GM19324 (cell line): ENCODE measurements around the gene GNG7.
A peak's percentile ranks its signal among the peaks of the same experiment; 100 is the strongest.
"Not testable (repeated sequence)": the region's sequence is repeated elsewhere in the genome, so short reads cannot be mapped to it uniquely, and the experiment has no call there.

Experiments used
- ATAC-seq: cut with Tn5 transposase; IDR thresholded peaks from one replicate; pipeline ENCODE4 v1.9.1; 2021; ENCODE audit warnings: mild to moderate bottlenecking, moderate library complexity; ENCODE audit not compliant: unreplicated experiment, low FRiP score

GNG7 gene

GRCh38 chr19:2495651-2496316 is 206.7 kb downstream of the GNG7 start:
- no peak for ATAC-seq

GRCh38 chr19:2495130-2495641 is 207.3 kb downstream of the GNG7 start:
- ATAC-seq = no peak

- peak; percentile 59 for ATAC-seq
Observed at GRCh38 chr19:2494447-2495129, 207.9 kb downstream of the GNG7 start.

GRCh38 chr19:2494084-2494446 is 208.4 kb downstream of the GNG7 start:
- ATAC-seq = no peak

GRCh38 chr19:2493448-2493847 is 209.0 kb downstream of the GNG7 start:
- ATAC-seq = not testable (repeated sequence)

GRCh38 chr19:2492870-2493269 is 209.6 kb downstream of the GNG7 start:
- no peak for ATAC-seq

- no peak for ATAC-seq
Observed at GRCh38 chr19:2491130-2491801, 211.2 kb downstream of the GNG7 start.

- ATAC-seq = no peak
Observed at GRCh38 chr19:2490659-2491058, 211.8 kb downstream of the GNG7 start.

GRCh38 chr19:2488942-2489731 is 213.4 kb downstream of the GNG7 start:
- peak; percentile 48 for ATAC-seq

GRCh38 chr19:2488405-2488941 is 214.0 kb downstream of the GNG7 start:
- ATAC-seq = no peak

GRCh38 chr19:2487842-2488241 is 214.7 kb downstream of the GNG7 start:
- no peak for ATAC-seq

- no peak for ATAC-seq
Observed at GRCh38 chr19:2487090-2487489, 215.4 kb downstream of the GNG7 start.

- no peak for ATAC-seq
Observed at GRCh38 chr19:2485428-2485827, 217.1 kb downstream of the GNG7 start.

- no peak for ATAC-seq
Observed at GRCh38 chr19:2484178-2484937, 218.1 kb downstream of the GNG7 start.

GRCh38 chr19:2483484-2484151 is 218.9 kb downstream of the GNG7 start:
- ATAC-seq = no peak

GRCh38 chr19:2483084-2483483 is 219.4 kb downstream of the GNG7 start:
- ATAC-seq = no peak

GRCh38 chr19:2482354-2483038 is 220.0 kb downstream of the GNG7 start:
- no peak for ATAC-seq

- ATAC-seq = no peak
Observed at GRCh38 chr19:2481466-2481865, 221.0 kb downstream of the GNG7 start.
